Ovary (tissue), 9 donors: ENCODE results near the gene COPS9. TPM values are rescaled to one million over a fixed set of nuclear protein-coding genes. Genes with fewer than 3 reads are reported as not detected.

Source experiments
- DNase-seq, 5 donors: peaks; one replicate each; pipeline ENCODE4 v3.0.0-alpha.2; 2019 to 2020
- H3K27ac ChIP-seq, 2 donors: fragments of 200-600 bp; one replicate each; pipeline versions ENCODE4 v1.5.1 to v1.8.0; 2019 to 2022
- H3K27me3 ChIP-seq: fragments of 200-600 bp; one replicate; pipeline ENCODE4 v1.8.0; 2022
- H3K36me3 ChIP-seq: fragments of 200-600 bp; sonication (generic); one replicate; pipeline ENCODE4 v1.5.1; 2019
- H3K4me1 ChIP-seq: one replicate; pipeline ENCODE4 v1.8.1; 2013; ENCODE audit warnings: mild to moderate bottlenecking, moderate library complexity; ENCODE audit not compliant: insufficient read depth
- H3K4me3 ChIP-seq: fragments of 200-600 bp; sonication (generic); one replicate; pipeline ENCODE4 v1.5.1; 2017
- H3K9me3 ChIP-seq, 2 donors: fragments of 200-600 bp in 1 of 2; sonication (generic) in 1 of 2; one replicate each; pipeline versions ENCODE4 v1.5.1 to v1.8.1; 2013 to 2019; ENCODE audit warnings: mild to moderate bottlenecking in 1 of 2, moderate library complexity in 1 of 2
- CTCF ChIP-seq, 3 donors: fragments of 450-650 bp in 2 of 3; fragments of 200-600 bp in 1 of 3; IDR thresholded peaks; one replicate each; pipeline versions ENCODE4 v1.5.1 to v1.8.0; 2016 to 2022; ENCODE audit warnings: antibody characterized with exemption in 3 of 3, mild to moderate bottlenecking in 1 of 3
- EP300 ChIP-seq: sonication (generic); formaldehyde crosslinking; IDR thresholded peaks from one replicate; pipeline ENCODE4 v1.6.1; 2017; ENCODE audit warnings: antibody characterized with exemption
- POLR2A ChIP-seq: fragments of 450-650 bp; IDR thresholded peaks from one replicate; pipeline ENCODE4 v1.6.1; 2017; ENCODE audit warnings: antibody characterized with exemption, mild to moderate bottlenecking, moderate library complexity
- WGBS, 3 donors: extraction: QIAGEN DNeasy Blood & Tissue Kit in 1 of 3; methylation state at CpG; one replicate each; pipeline versions ENCODE4 v1.1.5 to v1.1.7; 2013 to 2017; 5-methylcytosine and 5-hydroxymethylcytosine counted together
- intact Hi-C, 4 donors: fragments of 100-400 bp; cut with DNase I; formaldehyde crosslinking; loops; one replicate each; pipeline versions ENCODE4 v1.11.0 to v1.15.1; 2022 to 2023
- polyA plus RNA-seq, 2 donors: library from polyadenylated mRNA; stranded (reverse); fragments of 200-250 nt in 1 of 2; fragments of 350-450 nt in 1 of 2; fragmentation: Illumina TruSeq in 1 of 2; extraction: RNeasy Lipid Tissue Mini Kit (QIAGEN cat#74804) in 1 of 2; gene quantifications; one replicate each; pipeline ENCODE4 v1.2.3, GENCODE V29; 2013 to 2014
- total RNA-seq, 7 donors: library from RNA; depleted of rRNA in 2 of 7; stranded (reverse); fragments of >200 nt in 2 of 7; fragmentation: NEBNext Ultra II Directional in 3 of 7; extraction: Animal tissue kit (Norgen Biotek cat#: 25700) in 3 of 7; gene quantifications; one replicate each; pipeline versions ENCODE4 v1.1.0 to v1.2.4, GENCODE V29; 2016 to 2023
- donor health status: DM: no; HTN: no; CAD: no; lungs with moderate emphysema.
- donor health status: DM: no; HTN: no; CAD: no.
- donor health status: Bipolar disorder and iron deficiency.
- donor health status: DM: yes; HTN: yes; CAD: no.
- donor health status: DM: no; HTN: no; CAD: no.
- donor health status: DM: yes; HTN: yes; CAD: no.

COPS9 gene
- total and polyA plus RNA-seq, 9 donors: 42.1 to 286 (median 101) TPM

- H3K4me3 ChIP-seq: no peak overlapping the region
- no peak overlapping the region for H3K27ac ChIP-seq
- intact Hi-C loops: loop anchor here in 1 of 4 donors (10.0 kb wide), 1 partner anchor 1104 kb away; no protein-coding TSS in a partner anchor
- H3K4me1 ChIP-seq: peaks cover 7% of the 10 kb centered on the region
- WGBS, 3 donors: 68 to 79% (median 78%) methylated on average over 9 of the region's 9 CpGs
- H3K27me3 ChIP-seq: no peaks in the 10 kb centered on the region
- H3K9me3 ChIP-seq: no peaks in the 10 kb centered on the region
- DNase-seq: peak in 4 of 5 donors; percentile 9 to 32 (median 9)
- TF ChIP-seq CTCF (IDR thresholded peaks at IDR 0.05): no peak
- TF ChIP-seq EP300: no peak
- TF ChIP-seq POLR2A: no peak
- H3K36me3 ChIP-seq: no peaks in the 10 kb centered on the region
These were observed 2.3 kb upstream of the COPS9 start for GRCh38 chr2:240138254-240138984.

- intact Hi-C loops: loop anchor here in 1 of 4 donors (10.0 kb wide), 1 partner anchor 1103 kb away; no protein-coding TSS in a partner anchor
- Histone ChIP-seq H3K9me3 (no peaks in the 10 kb centered on the region), H3K4me3 (no peak overlapping the region), H3K27ac (no peak overlapping the region), H3K4me1 (peaks cover 7% of the 10 kb centered on the region), H3K27me3 (no peaks in the 10 kb centered on the region), H3K36me3 (no peaks in the 10 kb centered on the region)
- TF ChIP-seq POLR2A: no peak
- no peak for TF ChIP-seq EP300
- no peak for TF ChIP-seq CTCF (IDR thresholded peaks at IDR 0.05)
- 86 to 87% (median 86%) methylated on average over 19 of the region's 19 CpGs for WGBS, 3 donors
- peak in 3 of 5 donors; percentile 12 to 23 (median 12) for DNase-seq
These were observed 1.6 kb upstream of the COPS9 start for GRCh38 chr2:240137596-240138253.

GRCh38 chr2:240136671-240137292, 677 bp upstream of the COPS9 start:
- TF ChIP-seq POLR2A: no peak
- TF ChIP-seq EP300: no peak
- no peak for TF ChIP-seq CTCF (IDR thresholded peaks at IDR 0.05)
- H3K4me3 ChIP-seq: peak overlapping the region; percentile 100
- H3K36me3 ChIP-seq: no peaks in the 10 kb centered on the region
- H3K9me3 ChIP-seq: no peaks in the 10 kb centered on the region
- no peaks in the 10 kb centered on the region for H3K27me3 ChIP-seq
- peaks cover 7% of the 10 kb centered on the region for H3K4me1 ChIP-seq
- no peak overlapping the region for H3K27ac ChIP-seq
- peak in 1 of 5 donors; percentile 10 for DNase-seq
- intact Hi-C loops: loop anchor here in 1 of 4 donors (10.0 kb wide), 1 partner anchor 1102 kb away; no protein-coding TSS in a partner anchor
- 29 to 36% (median 32%) methylated on average over 36 of the region's 36 CpGs for WGBS, 3 donors

GRCh38 chr2:240135706-240136012, 446 bp downstream of the COPS9 start:
- Histone ChIP-seq H3K36me3 (no peaks in the 10 kb centered on the region), H3K4me3 (peak overlapping the region; percentile 100), H3K4me1 (peaks cover 7% of the 10 kb centered on the region), H3K27me3 (no peaks in the 10 kb centered on the region), H3K9me3 (no peaks in the 10 kb centered on the region), H3K27ac (peak overlapping the region in 1 of 2 donors; percentile 76)
- intact Hi-C loops: loop anchor here in 1 of 4 donors (10.0 kb wide), 1 partner anchor 1101 kb away; no protein-coding TSS in a partner anchor
- no peak for TF ChIP-seq EP300
- TF ChIP-seq CTCF (IDR thresholded peaks at IDR 0.05): no peak
- no peak for TF ChIP-seq POLR2A
- DNase-seq: no peak
- WGBS, 3 donors: 0 to 1% (median 1%) methylated on average over 11 to 17 of the region's 17 CpGs
